Chondrocyte (in vitro differentiated cells): ENCODE results near the gene CGB3. TPM values are rescaled to one million over a fixed set of nuclear protein-coding genes. Genes with fewer than 3 reads are reported as not detected.
"Not testable (repeated sequence)": the region's sequence is repeated elsewhere in the genome, so short reads cannot be mapped to it uniquely, and the experiment has no call there.

Source experiments
- DNase-seq: peaks from one replicate; pipeline ENCODE4 v3.0.0; 2021; ENCODE audit warnings: mixed read lengths, low spot score
- H3K27ac Mint-ChIP-seq: one replicate; pipeline ENCODE4 v1.8.0; 2021; ENCODE audit warnings: mild to moderate bottlenecking, moderate library complexity, mixed read lengths; ENCODE audit not compliant: unreplicated experiment
- H3K27me3 Mint-ChIP-seq: 2 replicates; pipeline ENCODE4 v1.8.0; 2021; ENCODE audit warnings: low read depth, mixed read lengths
- H3K36me3 Mint-ChIP-seq: 2 replicates; pipeline ENCODE4 v1.8.0; 2021; ENCODE audit warnings: low read depth, mixed read lengths
- H3K4me1 Mint-ChIP-seq: 2 replicates; pipeline ENCODE4 v1.8.0; 2021; ENCODE audit warnings: low read depth, mild to moderate bottlenecking, mixed read lengths
- H3K4me3 Mint-ChIP-seq: one replicate; pipeline ENCODE4 v1.8.0; 2021; ENCODE audit warnings: mild to moderate bottlenecking, moderate library complexity, mixed read lengths; ENCODE audit not compliant: unreplicated experiment
- H3K9me3 Mint-ChIP-seq: 2 replicates; pipeline ENCODE4 v1.8.0; 2021; ENCODE audit warnings: low read depth, mixed read lengths
- total RNA-seq: library from RNA; stranded (reverse); gene quantifications from 3 replicates; pipeline ENCODE4 v1.2.1, GENCODE V29; 2021
- TF ChIP-seq, protein P1 (sequence below): fragments of 200-600 bp; sonication (generic); IDR thresholded peaks from 2 replicates; pipeline ENCODE4 v1.5.0; 2021; ENCODE audit warnings: antibody characterized with exemption, mild to moderate bottlenecking, moderate library complexity

CGB3 gene
- total RNA-seq, 1 donor from 2014 or later, result not detected

DNA sequence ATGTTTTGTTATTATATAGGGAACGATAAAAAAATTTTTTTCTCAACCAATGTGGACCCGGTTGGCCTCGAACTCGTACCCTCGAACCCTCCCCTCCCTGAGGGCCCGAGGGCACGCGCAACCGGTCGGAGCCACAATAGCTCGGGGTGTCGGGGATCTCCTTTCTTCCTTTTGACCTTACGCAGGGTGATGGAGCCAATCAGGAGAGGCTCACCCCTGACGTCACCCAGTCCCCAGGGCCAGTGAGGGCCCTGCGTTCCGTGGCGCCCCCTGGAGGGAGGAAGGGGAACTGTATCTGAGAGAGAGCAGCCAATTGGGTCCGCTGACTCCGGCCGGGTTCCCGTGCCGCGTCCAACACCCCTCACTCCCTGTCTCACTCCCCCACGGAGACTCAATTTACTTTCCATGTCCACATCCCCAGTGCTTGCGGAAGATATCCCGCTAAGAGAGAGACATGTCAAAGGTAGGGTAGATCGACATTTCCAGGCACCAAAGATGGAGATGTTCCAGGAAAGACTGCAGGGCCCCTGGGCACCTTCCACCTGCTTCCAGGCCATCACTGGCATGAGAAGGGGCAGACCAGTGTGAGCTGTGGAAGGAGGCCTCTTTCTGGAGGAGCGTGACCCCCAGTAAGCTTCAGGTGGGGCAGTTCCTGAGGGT is 7.6 kb upstream of the CGB3 start, which contains the start of gene CGB2:
TSS of gene CGB2 (plus strand) at position 249 of the 660 bp plus-strand sequence. CDS start at position 455, 206 bp downstream.
- not testable (repeated sequence) for H3K27ac Mint-ChIP-seq, DNase-seq, H3K4me1 Mint-ChIP-seq, H3K4me3 Mint-ChIP-seq, H3K9me3 Mint-ChIP-seq, H3K36me3 Mint-ChIP-seq, H3K27me3 Mint-ChIP-seq
- TF ChIP-seq, protein P1, sequence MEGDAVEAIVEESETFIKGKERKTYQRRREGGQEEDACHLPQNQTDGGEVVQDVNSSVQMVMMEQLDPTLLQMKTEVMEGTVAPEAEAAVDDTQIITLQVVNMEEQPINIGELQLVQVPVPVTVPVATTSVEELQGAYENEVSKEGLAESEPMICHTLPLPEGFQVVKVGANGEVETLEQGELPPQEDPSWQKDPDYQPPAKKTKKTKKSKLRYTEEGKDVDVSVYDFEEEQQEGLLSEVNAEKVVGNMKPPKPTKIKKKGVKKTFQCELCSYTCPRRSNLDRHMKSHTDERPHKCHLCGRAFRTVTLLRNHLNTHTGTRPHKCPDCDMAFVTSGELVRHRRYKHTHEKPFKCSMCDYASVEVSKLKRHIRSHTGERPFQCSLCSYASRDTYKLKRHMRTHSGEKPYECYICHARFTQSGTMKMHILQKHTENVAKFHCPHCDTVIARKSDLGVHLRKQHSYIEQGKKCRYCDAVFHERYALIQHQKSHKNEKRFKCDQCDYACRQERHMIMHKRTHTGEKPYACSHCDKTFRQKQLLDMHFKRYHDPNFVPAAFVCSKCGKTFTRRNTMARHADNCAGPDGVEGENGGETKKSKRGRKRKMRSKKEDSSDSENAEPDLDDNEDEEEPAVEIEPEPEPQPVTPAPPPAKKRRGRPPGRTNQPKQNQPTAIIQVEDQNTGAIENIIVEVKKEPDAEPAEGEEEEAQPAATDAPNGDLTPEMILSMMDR, result peak; percentile 68

DNA sequence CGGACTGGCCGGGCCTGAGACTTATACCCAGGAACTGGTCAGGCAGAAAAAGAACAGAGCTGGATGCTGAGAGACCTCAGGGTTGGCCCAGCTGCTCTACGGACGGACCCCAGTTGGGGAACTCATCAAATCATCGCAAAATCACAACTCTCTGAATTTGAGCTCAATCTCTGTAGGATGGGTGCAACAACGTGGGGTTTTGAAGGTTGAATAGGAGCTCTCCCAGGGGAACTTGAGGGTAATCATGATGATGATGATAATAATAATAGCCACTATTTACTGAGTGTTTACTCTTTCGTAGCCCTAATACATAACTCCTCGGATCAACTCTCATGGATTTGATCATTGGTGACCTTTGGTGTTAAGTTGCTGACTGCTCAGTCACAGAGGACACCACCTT is 6.2 kb upstream of the CGB3 start:
- peaks cover 11% of the 10 kb centered on the region for H3K4me1 Mint-ChIP-seq
- not testable (repeated sequence) for H3K36me3 Mint-ChIP-seq, H3K9me3 Mint-ChIP-seq, H3K27ac Mint-ChIP-seq, H3K4me3 Mint-ChIP-seq, H3K27me3 Mint-ChIP-seq, DNase-seq

DNA sequence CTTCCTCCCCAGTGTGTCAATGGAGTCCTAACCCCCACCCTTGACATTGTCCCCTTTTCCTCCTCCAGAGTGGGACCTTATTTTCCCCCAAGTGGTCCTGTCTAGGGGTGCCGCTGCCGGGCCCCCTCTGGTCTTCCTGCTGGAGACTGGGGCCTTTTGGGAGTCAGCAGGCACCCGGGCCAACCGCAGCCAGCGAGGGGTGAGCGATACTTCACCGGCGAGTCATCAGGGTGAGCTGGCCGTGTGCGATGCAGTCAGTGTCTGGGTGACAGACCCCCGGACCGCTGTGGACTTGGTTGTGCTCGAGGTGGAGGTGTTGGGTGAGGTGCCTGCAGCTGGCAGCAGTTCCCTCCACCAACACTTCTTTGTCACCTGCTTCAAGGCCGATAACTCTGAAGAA is 5.6 kb upstream of the CGB3 start:
- Mint-ChIP-seq H3K27ac (peak overlapping the region; percentile 57), H3K4me1 (peaks cover 14% of the 10 kb centered on the region)
- not testable (repeated sequence) for H3K9me3 Mint-ChIP-seq, H3K27me3 Mint-ChIP-seq, H3K4me3 Mint-ChIP-seq, DNase-seq, H3K36me3 Mint-ChIP-seq

DNA sequence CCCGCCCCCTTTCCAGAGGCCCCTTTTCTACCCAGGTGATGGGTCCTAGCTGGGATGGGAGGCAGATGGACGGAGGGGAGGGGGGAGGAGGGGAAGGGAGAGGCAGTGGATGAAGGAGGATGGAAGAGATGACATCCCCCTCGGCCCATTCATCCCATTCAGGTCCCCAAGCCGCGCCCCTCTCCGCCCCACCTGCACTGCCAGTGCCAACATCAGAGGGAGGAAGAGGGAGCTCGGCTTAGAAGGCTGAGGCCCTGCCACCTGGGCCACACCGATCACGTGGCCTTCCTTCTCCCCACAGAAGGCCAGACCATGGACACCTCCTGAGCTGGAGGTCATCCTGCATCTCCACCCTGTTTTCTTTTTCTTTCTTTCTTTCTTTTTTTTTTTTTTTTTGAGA is 4.6 kb upstream of the CGB3 start:
- peaks cover 14% of the 10 kb centered on the region for H3K4me1 Mint-ChIP-seq
- H3K27me3 Mint-ChIP-seq, H3K36me3 Mint-ChIP-seq, DNase-seq, H3K4me3 Mint-ChIP-seq, H3K9me3 Mint-ChIP-seq, H3K27ac Mint-ChIP-seq: not testable (repeated sequence)

DNA sequence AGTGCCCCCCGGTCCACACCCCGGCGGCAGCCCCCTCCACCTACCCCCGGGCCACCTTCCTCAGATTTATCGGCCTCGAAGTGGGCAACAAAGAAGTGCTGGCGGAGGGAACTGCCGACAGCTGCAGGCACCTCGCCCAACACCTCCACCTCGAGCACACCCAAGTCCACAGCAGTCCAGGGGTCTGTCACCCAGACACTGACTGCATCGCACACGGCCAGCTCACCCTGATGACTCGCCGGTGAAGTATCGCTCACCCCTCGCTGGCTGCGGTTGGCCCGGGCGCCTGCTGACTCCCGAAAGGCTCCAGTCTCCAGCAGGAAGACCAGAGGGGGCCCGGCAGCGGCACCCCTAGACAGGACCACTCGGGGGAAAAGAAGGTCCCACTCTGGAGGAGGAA is 1.5 kb upstream of the CGB3 start:
- DNase-seq, H3K4me3 Mint-ChIP-seq, H3K36me3 Mint-ChIP-seq, H3K27me3 Mint-ChIP-seq, H3K27ac Mint-ChIP-seq, H3K9me3 Mint-ChIP-seq: not testable (repeated sequence)
- peaks cover 19% of the 10 kb centered on the region for H3K4me1 Mint-ChIP-seq

DNA sequence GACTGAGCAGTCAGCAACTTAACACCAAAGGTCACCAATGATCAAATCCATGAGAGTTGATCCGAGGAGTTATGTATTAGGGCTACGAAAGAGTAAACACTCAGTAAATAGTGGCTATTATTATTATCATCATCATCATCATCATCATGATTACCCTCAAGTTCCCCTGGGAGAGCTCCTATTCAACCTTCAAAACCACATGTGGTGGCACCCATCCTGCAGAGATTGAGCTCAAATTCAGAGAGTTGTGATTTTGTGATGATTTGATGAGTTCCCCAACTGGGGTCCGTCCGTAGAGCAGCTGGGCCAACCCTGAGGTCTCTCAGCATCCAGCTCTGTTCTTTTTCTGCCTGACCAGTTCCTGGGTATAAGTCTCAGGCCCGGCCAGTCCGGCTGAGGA is 955 bp upstream of the CGB3 start:
- H3K27ac Mint-ChIP-seq, H3K27me3 Mint-ChIP-seq, H3K9me3 Mint-ChIP-seq, H3K4me3 Mint-ChIP-seq, H3K36me3 Mint-ChIP-seq, DNase-seq: not testable (repeated sequence)
- H3K4me1 Mint-ChIP-seq, result peaks cover 19% of the 10 kb centered on the region

DNA sequence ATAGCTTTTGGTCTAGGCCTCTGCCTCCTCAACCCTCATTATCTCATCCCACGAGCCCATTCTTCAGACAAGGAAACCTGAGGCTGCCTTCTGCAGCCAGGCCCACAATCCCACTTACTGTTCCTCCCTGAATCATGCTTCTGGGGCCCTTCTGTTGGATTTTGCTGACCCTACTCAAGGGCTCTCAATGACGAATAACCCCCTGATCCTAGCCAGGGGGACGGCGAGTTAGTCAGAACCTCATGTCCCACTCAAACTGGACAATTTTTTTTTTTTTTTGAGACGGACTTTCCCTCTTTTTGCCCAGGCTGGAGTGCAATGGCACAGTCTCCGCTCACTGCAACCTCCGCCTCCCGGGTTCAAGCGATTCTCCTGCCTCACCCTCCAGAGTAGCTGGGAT is 2.0 kb downstream of the CGB3 start:
- H3K4me1 Mint-ChIP-seq, result peaks cover 17% of the 10 kb centered on the region
- H3K36me3 Mint-ChIP-seq, result no peaks in the 10 kb centered on the region
- no peak overlapping the region for H3K27ac Mint-ChIP-seq
- TF ChIP-seq, protein P1, result no peak
- peaks cover 4% of the 10 kb centered on the region for H3K27me3 Mint-ChIP-seq
- no peaks in the 10 kb centered on the region for H3K9me3 Mint-ChIP-seq
- no peak overlapping the region for H3K4me3 Mint-ChIP-seq
- DNase-seq, result no peak
